GM10248 (cell line): Measurements from ENCODE around the gene CNOT4.

ENCODE experiments used
- CTCF ChIA-PET: fragments of 300-600 bp; sonication (Branson Sonifier 250); formaldehyde crosslinking; extraction: SDS; loops from one replicate; lab custom pipeline; 2021; ENCODE audit warnings: antibody characterized with exemption; lab: Yijun Ruan, JAX
- POLR2A ChIA-PET: fragments of 350-650 bp; sonication (Branson Sonifier 250); formaldehyde crosslinking; extraction: SDS; loops from one replicate; lab custom pipeline; 2020; ENCODE audit warnings: antibody characterized with exemption; lab: Yijun Ruan, JAX
- DNase-seq: peaks from one replicate; pipeline ENCODE4 v3.0.0; 2012; ENCODE audit errors: extremely low spot score
- CTCF ChIP-seq: IDR thresholded peaks from 2 replicates; pipeline ENCODE4 v1.5.1; 2012; ENCODE audit warnings: mild to moderate bottlenecking, low read depth; ENCODE audit errors: extremely low read depth, missing control alignments, control extremely low read depth

CNOT4 gene

GRCh38 chr7:135407884-135408283 is 102.0 kb downstream of the CNOT4 start:
- ChIA-PET CTCF (interaction anchor here (0.8 to 3.0 kb wide), 3 partner anchors 11 to 255 kb away, joined by 3 to 11 read pairs (median 6); partner anchors contain the start of gene STMP1), POLR2A (no interaction called here)
- no peak for TF ChIP-seq CTCF
- no peak for DNase-seq

GRCh38 chr7:135406918-135407317 is 103.0 kb downstream of the CNOT4 start:
- no peak for DNase-seq
- POLR2A ChIA-PET = no interaction called here
- CTCF ChIA-PET = interaction anchor here (0.6 to 3.0 kb wide), 5 partner anchors 9 to 133 kb away, joined by 3 to 11 read pairs (median 6); no protein-coding TSS in a partner anchor
- TF ChIP-seq CTCF = no peak

- ChIA-PET POLR2A (no interaction called here), CTCF (interaction anchor here (1.3 to 1.8 kb wide), 2 partner anchors 10 to 15 kb away, joined by 3 to 7 read pairs; no protein-coding TSS in a partner anchor)
- DNase-seq = no peak
- TF ChIP-seq CTCF = no peak
These were observed 103.9 kb downstream of the CNOT4 start for GRCh38 chr7:135405969-135406368.

DNA sequence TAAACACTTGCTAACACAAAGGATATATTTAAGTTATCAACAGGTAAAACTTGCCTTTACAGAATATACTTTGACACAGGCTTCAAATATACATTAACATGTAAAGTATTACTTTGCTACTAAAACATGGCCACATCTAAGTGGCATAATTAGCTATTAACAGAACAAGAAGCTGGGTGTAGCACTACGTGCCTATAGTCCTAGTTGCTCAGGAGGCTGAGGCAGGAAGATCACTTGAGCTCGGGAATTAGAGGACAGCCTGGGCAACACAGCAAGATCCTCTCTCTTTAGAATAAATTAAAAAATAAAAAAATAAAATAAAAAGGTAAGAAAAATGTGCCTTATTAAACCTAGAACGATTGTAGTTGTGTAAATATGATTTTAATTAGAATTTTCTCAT is 106.6 kb downstream of the CNOT4 start:
- ChIA-PET POLR2A (no interaction called here), CTCF (no interaction called here)
- TF ChIP-seq CTCF = no peak
- DNase-seq = no peak

GRCh38 chr7:135397689-135398088 is 112.2 kb downstream of the CNOT4 start:
- ChIA-PET CTCF (no interaction called here), POLR2A (no interaction called here)
- DNase-seq = no peak

GRCh38 chr7:135392701-135393100 is 117.2 kb downstream of the CNOT4 start:
- no peak for TF ChIP-seq CTCF
- CTCF ChIA-PET = interaction anchor here (1.5 kb wide), 1 partner anchor 15 kb away, joined by 4 read pairs; no protein-coding TSS in a partner anchor

More at GRCh38 chr7:135397689-135398088, 112.2 kb downstream of the CNOT4 start:
- TF ChIP-seq CTCF = no peak

More at GRCh38 chr7:135392701-135393100, 117.2 kb downstream of the CNOT4 start:
- DNase-seq = no peak
- POLR2A ChIA-PET = no interaction called here
